Activated T-cell treated with anti-CD3 and anti-CD28 coated beads, Interleukin-2, amount 50 U/mL, for 1 hour (primary cell): ENCODE results near the gene CCDC3.

ENCODE experiments used
- DNase-seq: peaks from one replicate; pipeline ENCODE4 v3.0.0-alpha.2; 2020

Gene CCDC3

DNA sequence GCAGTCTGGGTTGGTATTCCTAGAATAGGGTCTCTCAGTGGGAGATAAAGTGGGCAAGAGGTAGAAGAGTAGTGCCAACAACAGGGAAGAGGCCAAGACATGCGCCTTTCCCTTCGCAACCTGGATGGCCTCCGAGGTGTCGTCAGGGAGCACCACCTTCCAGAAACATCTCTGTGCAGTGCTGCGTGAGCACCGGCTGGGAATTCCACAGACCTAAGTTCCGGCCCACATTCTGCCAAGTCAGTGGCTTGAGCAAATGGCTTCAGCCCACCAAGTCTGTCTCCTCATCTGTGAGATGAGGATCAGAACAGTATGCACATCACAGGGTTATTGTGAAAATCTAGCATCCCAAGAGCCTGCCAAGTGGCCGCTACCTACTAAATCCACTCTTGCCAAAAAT is 40.6 kb downstream of the CCDC3 start:
- no peak for DNase-seq

- no peak for DNase-seq
Measured at GRCh38 chr10:12960334-12960898, 41.1 kb downstream of the CCDC3 start.

GRCh38 chr10:12958546-12959110 is 42.9 kb downstream of the CCDC3 start:
- DNase-seq = no peak

DNA sequence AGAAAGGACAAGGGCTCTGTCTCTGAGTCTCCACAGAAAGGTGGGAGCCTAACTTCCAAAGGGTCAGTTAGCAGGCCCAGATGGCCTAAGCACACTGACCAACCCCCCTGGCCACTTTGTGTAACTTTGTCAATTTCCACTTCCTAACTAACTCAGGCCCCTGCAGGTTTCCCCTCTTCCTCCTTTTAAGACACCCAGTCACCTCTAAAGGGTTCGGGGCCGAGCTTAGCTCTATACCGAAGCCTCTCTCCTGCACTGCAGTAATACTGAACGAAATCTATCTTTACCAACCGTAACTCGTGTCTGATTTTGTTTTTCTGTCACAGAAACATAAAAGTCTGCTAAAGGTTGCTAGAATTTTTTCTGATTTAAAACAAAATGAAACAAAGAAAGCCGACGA is 44.4 kb downstream of the CCDC3 start:
- DNase-seq = no peak

DNA sequence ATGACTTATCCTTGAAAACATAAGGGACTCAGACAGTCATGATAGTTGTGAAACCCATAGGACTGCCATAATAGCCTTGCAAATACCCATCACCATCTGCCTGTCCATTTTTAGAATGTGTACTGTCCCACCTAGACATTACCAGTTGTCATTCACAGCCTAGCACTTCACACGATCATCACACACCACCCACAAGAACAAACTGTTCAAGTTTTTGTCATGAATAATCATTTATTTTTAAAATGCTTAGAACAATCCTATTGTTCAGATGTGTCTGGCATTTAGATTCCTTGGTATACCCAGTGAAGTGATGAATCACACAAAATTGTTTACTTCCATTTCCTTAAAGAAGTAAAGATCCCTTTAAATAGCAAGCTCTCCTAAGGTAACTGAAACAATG is 46.6 kb downstream of the CCDC3 start:
- DNase-seq = no peak

DNA sequence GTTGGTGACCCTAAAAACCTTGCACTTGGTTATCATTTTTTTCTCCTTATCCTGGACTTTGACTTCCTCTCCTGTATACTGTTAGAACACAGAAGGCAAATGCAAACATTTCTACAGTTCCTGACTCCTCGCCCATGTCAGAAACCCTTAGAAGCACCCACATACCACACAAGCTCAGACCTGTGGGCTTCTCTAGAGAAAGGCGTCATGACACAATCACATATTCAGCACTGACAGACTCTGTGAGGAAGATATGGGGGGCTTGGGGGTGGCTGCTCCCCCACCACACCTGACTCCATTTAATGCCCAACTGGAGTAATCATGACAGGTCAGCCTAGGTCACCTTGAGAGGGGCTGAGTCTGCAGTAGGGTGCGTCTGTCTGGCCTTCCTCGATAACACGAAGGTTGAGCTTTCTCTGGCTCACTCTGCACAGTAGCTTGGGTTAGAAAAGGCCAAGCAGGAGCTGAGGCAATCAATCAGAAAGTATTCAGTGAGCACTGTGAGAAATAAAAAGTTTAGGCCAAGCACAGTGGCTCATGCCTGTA is 50.9 kb downstream of the CCDC3 start:
- DNase-seq = no peak

GRCh38 chr10:12949248-12949647 is 52.3 kb downstream of the CCDC3 start:
- no peak for DNase-seq

DNA sequence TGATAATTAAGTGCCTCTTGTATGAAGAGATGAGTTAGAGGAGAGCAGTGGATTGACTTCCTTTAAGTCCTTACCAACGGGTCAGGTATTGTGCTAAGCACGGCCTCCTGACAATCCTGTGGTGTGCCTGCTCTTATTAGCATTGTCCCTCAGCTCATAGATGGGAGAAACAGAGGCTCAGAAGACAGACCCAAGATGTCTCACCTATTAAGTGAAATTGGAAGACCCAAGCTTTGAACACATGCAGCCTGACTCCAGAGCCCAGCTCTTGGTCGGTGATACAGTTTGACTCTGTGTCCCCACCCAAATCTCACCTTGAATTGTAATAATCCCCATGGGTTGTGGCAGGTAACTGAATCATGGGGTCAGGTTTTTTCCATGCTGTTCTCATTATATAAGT is 53.8 kb downstream of the CCDC3 start:
- no peak for DNase-seq

DNA sequence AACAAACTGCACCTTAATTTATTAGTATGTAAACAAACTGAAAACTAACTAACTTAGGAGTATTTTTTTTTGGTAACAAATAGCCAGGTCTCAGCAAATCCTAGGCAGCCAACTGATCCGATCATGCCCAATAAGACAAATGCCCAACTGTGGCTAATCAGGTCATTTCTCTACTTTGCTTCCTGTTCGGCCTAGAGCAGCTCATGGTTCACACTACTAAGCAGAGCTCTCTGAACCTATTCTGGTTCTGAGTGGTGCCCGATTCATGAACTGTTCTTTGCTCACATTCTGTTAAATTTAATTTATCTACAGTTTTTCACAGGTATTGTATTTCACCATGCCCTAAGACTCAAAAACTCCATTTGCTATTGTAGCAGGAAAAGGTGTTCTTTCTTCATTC is 55.1 kb downstream of the CCDC3 start:
- DNase-seq = no peak

DNA sequence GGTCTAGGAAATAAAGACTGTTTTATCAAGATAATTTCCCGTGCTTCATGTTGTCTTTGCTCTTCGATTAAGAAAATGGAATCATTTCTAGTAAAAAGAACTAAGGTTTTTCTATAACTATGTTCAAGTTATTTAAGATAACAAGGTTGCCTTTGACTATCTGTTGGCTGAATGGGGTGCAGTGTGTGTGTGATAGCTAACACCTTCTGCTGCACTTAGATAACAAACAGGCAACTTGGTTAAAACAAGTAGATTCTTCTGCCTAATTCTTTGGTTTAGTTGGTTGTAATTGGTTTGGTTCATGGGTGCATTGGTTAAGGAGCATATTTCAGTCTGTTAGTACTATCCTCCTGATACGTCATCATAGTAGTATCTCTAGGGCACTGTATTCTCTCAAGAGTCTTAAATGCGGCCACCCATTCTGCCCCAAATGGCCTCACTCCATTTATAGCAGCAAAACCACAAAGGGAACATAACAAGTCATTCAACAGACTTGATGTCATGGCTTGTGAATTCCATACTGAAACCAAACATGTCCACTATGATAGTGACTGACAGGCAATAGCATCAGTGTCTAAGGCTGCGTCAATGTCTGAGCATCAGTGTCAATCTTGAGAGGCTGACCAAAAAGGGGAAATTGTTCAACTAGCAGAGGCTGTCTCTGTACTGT is 55.7 kb downstream of the CCDC3 start:
- no peak for DNase-seq

GRCh38 chr10:12944931-12945330 is 56.6 kb downstream of the CCDC3 start:
- DNase-seq = no peak

DNA sequence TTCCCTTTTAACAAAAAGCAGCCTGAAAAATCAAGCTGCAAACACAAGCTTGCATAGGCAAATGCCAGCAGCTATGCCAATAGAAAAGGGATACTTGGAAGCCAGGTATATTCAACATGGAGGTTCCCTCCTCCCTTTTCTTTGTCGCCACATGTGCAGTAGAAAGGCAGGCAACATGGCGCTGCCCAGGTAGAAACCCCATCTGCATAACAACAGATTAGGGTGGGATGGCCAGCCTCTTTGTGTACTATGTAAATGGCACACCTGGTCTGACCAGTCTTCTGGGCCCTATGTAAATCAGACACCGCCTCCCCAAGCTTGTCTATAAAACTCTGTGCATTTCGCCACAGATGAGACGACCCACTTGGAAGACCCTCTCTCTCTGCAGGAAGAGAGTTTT is 58.1 kb downstream of the CCDC3 start:
- no peak for DNase-seq

- DNase-seq = no peak
Measured at GRCh38 chr10:12941966-12942365, 59.5 kb downstream of the CCDC3 start.

DNA sequence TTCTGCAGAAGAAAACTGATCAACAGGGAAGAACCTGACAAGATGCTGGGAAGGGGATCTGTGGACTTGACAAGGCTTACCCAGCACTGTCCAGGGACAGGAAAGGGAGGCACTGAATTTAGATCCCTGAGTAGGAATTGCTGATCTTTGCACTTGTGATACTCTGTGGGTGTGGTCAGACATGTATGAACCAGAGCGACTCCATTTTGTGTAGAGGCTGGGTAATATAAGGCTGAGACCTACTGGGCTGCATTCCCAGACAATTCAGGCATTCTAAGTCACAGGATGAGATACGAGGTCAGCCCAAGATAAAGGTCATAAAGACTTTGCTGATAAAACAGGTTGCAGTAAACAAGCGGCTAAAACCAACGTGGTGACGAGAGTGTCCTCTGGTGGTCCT is 60.7 kb downstream of the CCDC3 start:
- no peak for DNase-seq

GRCh38 chr10:12938271-12938670 is 63.2 kb downstream of the CCDC3 start:
- no peak for DNase-seq

GRCh38 chr10:12937527-12937926 is 64.0 kb downstream of the CCDC3 start:
- DNase-seq = no peak

DNA sequence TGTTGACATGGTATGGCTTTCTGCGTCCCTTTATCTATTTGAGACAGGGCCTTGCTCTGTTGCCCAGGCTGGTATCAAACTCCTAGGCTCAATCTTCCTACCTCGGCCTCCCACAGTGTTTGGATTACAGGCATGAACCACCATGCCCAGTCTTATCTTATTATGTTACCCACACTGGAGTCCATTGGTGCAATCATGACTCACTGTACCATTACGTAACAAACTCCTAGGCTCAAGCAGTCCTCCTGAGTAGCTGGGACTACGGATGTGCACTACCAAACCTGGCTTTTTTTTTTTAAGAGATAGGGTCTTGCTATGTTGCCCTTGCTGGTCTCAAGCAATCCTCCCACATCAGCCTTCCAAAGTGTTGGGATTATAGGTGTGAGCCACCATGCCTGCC is 66.7 kb downstream of the CCDC3 start:
- no peak for DNase-seq

DNA sequence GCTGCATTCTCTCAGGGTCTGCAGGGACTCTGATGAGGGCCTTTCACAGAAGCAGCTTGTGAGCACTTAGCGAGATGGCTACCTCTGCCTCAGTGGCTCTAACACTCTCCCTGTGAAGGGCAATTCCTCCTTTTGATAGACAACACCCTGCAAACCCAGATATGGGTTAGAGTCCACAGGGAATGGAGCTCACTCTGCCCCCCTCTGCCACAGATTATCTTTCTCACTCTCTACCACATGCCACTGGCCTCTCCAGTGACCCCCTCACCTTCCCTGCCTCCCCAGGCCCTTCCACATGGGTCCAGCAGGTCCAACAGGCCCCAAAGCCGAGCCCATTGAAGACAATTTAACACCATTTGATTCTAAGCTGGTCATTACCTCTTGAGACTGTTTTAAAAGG is 72.1 kb downstream of the CCDC3 start:
- no peak for DNase-seq

- DNase-seq = no peak
Measured at GRCh38 chr10:12928571-12928970, 72.9 kb downstream of the CCDC3 start.

DNA sequence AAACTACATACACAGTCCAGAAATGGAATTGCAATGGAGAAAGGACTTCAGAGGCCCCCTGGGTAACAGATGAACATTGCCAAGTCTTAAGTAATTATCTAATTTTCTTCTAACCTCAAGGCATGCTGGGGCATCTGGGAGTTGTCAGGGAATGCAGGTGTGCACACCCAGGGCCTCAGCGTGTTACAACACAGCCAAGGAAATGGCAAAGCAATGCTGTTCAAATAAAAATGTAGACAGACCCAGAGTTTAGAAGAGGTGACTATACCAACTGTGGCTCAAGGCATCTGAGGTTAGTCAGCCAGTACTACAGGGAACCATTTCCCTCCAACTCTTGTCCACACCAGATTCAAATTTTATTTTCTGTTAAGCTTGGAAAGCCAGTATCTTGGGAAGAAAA is 73.6 kb downstream of the CCDC3 start:
- no peak for DNase-seq

GRCh38 chr10:12925845-12926244 is 75.7 kb downstream of the CCDC3 start:
- no peak for DNase-seq

DNA sequence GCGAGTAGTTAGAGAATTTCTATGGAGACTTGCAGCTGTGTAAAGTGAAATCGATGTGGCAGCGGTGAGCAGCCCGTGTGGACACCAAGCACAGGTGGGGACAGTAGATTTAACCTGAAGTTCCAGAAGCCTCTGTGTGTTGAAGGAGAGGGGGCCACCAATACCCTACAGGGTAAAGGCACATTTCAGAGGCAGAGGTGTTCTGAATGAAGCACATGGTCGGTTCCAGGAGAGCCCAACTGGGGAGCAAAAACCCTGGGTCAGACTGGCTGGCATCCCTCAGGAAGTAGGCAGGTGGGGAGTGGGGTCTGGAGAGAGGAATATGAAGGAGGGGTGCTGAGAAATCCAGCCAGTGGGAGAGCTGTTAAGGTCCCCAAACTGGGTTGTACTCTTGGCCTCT is 76.6 kb downstream of the CCDC3 start:
- DNase-seq = no peak

DNA sequence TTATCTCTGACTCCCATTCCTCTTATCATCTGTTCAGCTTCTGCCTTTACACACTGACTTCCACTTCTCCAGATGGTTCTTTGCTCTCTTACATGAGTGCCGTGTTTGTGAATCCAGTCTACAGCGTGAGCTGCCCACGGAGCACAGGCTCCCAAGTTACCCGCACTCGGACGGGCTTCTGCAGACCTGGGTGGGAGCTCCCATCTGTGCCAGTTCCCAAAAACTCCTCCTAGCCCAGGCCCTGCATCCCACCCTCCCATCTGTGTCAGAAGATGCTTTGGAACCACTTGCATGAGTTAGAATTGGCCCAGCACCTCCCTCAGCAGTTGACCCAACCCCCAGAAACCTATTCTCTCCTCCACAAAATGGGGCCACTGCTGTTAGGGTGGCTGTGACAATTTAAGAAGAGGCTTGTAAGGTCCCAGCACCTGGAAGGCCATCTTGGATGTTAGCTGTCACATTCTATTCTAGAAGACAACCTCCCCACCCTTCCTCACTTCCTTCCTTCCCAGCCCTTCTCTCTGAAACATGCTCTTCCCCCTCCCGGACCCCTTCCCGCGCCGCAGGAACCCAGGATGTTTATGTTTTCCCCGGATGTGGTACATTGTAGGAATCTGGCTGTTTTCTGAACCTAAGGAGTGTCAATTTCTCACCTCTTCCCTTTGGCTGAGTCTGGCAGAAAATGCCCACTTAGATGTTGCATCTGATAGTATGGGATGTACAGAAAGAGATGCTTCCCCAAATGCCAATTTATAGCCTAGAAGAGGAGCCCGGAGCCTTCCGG is 79.2 kb downstream of the CCDC3 start:
- no peak for DNase-seq

- no peak for DNase-seq
Measured at GRCh38 chr10:12921163-12921562, 80.3 kb downstream of the CCDC3 start.
